ENCODE results near the gene WDR5. TPM values are rescaled to one million over a fixed set of nuclear protein-coding genes. Genes with fewer than 3 reads are reported as not detected.

The WDR5 gene
- total RNA-seq, 3 donors from 2014 or later: 16.0 to 17.7 (median 17.4) TPM

DNA sequence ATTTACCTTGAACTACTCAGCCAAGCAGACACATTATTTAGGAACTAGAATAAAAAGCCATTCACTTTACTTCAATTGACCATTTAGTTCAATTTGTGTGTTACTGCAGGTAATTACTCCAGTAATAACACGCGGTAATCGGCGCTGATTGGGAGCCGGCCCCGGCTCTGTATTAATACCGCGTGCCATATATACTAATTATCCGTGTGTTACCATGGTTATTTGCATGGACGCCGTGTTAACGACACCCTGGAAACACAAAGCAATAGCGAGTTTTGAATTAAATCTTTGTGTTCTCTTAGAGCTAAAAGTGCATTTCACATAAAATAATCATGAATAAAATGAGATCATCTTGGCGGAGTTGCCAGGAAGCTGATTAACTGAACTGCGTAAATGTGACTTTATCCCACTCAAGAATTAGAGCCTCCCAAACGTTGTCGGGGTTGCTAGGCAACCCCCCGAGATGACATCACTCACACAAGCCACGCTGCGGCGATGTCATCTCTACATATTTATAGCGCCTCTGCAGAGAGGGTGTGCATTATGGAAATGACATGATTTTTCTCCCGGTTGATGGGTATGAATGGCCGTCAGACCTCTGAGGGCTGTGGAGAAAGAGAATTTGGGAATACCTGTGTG lies 69.9 kb downstream of the WDR5 start:
- DNase-seq (ENCODE audit: low spot score in 2 of 2): no peak
- Histone ChIP-seq H3K4me3 (peak overlapping the region in 1 of 3 donors; percentile 5), H3K9me3 (peaks cover 0 to 20% of the 10 kb centered on the region in 2 donors), H3K27me3 (no peaks in the 10 kb centered on the region), H3K27ac (peak overlapping the region; percentile 55), H3K4me1 (peaks cover 3 to 8% of the 10 kb centered on the region in 2 donors), H3K36me3 (no peaks in the 10 kb centered on the region)
- intact Hi-C loops (cut with DNase I; ENCODE audit: low total_unique reads): no loop called here
- TF ChIP-seq POLR2A (IDR thresholded peaks at IDR 0.05) (no peak), POLR2AphosphoS5 (IDR thresholded peaks at IDR 0.05) (no peak)
- TF ChIP-seq, protein P1, sequence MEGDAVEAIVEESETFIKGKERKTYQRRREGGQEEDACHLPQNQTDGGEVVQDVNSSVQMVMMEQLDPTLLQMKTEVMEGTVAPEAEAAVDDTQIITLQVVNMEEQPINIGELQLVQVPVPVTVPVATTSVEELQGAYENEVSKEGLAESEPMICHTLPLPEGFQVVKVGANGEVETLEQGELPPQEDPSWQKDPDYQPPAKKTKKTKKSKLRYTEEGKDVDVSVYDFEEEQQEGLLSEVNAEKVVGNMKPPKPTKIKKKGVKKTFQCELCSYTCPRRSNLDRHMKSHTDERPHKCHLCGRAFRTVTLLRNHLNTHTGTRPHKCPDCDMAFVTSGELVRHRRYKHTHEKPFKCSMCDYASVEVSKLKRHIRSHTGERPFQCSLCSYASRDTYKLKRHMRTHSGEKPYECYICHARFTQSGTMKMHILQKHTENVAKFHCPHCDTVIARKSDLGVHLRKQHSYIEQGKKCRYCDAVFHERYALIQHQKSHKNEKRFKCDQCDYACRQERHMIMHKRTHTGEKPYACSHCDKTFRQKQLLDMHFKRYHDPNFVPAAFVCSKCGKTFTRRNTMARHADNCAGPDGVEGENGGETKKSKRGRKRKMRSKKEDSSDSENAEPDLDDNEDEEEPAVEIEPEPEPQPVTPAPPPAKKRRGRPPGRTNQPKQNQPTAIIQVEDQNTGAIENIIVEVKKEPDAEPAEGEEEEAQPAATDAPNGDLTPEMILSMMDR (IDR thresholded peaks at IDR 0.05): no peak

- no peaks in the 10 kb centered on the region for H3K36me3 ChIP-seq
- H3K4me3 ChIP-seq: no peak overlapping the region
- peaks cover 0 to 20% of the 10 kb centered on the region in 2 donors for H3K9me3 ChIP-seq
- no peaks in the 10 kb centered on the region for H3K27me3 ChIP-seq
- TF ChIP-seq POLR2A (IDR thresholded peaks at IDR 0.05) (no peak), POLR2AphosphoS5 (IDR thresholded peaks at IDR 0.05) (no peak)
- TF ChIP-seq, protein P1 (IDR thresholded peaks at IDR 0.05): no peak
- H3K4me1 ChIP-seq: peaks cover 8% of the 10 kb centered on the region in 2 donors
- intact Hi-C loops (cut with DNase I; ENCODE audit: low total_unique reads): no loop called here
- no peak for DNase-seq (ENCODE audit: low spot score in 2 of 2)
- H3K27ac ChIP-seq: peak overlapping the region; percentile 10 to 55
Measured at GRCh38 chr9:134206311-134207300, 70.7 kb downstream of the WDR5 start.

DNA sequence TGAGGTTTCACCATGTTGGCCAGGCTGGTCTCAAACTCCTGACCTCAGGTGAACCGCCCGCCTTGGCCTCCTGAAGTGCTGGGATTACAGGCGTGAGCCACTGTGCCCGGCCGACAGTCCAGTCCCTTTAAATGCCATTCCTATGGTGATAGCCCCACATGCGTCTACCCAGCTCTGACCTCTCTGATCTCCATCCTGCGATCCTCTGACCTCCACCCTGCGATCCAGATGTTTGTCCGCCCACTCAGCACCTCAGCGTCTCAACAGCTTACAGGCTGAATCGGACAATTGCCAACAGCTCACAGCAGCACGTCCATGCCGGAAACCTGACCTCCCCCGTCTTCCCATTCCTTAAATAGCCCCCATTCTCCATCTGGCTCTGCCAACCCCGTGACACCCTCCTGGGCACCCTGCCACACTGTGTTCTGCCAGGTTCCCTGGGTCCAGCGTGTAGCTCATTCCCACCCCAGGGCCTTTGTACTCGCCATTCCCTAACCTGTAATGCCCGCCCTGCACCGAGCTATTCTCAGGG lies 72.5 kb downstream of the WDR5 start:
- DNase-seq (ENCODE audit: low spot score in 2 of 2): peak in 1 of 2 donors; percentile 66
- Histone ChIP-seq H3K27me3 (no peaks in the 10 kb centered on the region), H3K27ac (peak overlapping the region in 1 of 2 donors; percentile 7), H3K9me3 (peaks cover 6 to 9% of the 10 kb centered on the region in 2 donors), H3K4me1 (peaks cover 8% of the 10 kb centered on the region in 2 donors), H3K4me3 (no peak overlapping the region), H3K36me3 (no peaks in the 10 kb centered on the region)
- TF ChIP-seq, protein P1 (IDR thresholded peaks at IDR 0.05): no peak
- TF ChIP-seq POLR2A (IDR thresholded peaks at IDR 0.05): no peak
- no peak for TF ChIP-seq POLR2AphosphoS5 (IDR thresholded peaks at IDR 0.05)
- intact Hi-C loops (cut with DNase I; ENCODE audit: low total_unique reads): no loop called here

DNA sequence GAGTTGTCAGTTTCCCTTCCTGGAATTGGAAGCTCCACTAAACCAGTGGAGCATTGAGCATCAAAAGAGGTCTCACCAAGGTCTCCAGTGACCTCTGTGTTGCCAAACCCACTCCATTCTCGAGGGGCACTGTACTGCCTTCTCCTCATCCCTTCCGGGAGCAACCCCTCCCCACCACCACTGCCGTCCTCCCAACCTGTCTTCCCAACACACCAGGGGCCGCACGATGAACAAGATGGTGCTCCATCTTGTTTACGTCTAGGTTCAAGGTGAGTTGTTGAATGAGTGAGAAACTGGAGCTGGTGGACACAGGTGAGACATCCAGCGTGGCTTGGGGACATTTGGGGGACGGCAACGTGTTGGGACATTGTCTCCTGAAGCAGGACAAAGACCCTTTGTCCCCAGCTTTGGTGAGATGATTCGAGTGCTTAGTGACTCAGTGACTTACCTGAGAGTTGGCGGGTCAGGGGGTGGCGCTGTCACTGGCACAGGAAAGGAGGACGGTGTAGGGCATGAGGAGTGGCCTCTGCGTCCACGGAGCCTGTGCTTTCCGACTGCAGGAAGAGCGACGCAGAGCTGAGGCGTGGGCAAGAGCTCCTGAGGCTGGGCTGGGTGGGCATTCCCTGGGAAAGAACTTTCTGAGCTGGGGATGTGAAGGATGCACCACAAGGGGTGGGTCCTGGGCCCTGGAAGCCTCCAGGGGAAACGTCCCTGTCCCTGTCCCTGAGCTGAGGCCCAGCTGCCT lies 73.3 kb downstream of the WDR5 start:
- TF ChIP-seq POLR2A (IDR thresholded peaks at IDR 0.05) (no peak), POLR2AphosphoS5 (IDR thresholded peaks at IDR 0.05) (no peak)
- TF ChIP-seq, protein P1 (IDR thresholded peaks at IDR 0.05): no peak
- Histone ChIP-seq H3K27ac (no peak overlapping the region), H3K36me3 (no peaks in the 10 kb centered on the region), H3K4me3 (no peak overlapping the region), H3K27me3 (no peaks in the 10 kb centered on the region), H3K4me1 (peaks cover 8% of the 10 kb centered on the region in 2 donors), H3K9me3 (peaks cover 3 to 6% of the 10 kb centered on the region in 2 donors)
- no peak for DNase-seq (ENCODE audit: low spot score in 2 of 2)
- intact Hi-C loops (cut with DNase I; ENCODE audit: low total_unique reads): no loop called here

Other genes starting within 250 kb of the WDR5 start
- gene VAV2, start 143.8 kb upstream of the WDR5 start, total RNA-seq: 1 to 10 TPM; 5.3 to 9.5 (median 8.8) TPM
- gene BRD3OS, start 110.6 kb upstream of the WDR5 start, total RNA-seq: 10 to 100 TPM; 11.1 to 14.4 (median 11.4) TPM
- gene BRD3, start 68.1 kb upstream of the WDR5 start, total RNA-seq: 10 to 100 TPM; 21.6 to 26.2 (median 24.6) TPM
- not detected for gene RNU6ATAC, start 28.5 kb downstream of the WDR5 start, total RNA-seq
- gene RXRA, start 190.4 kb downstream of the WDR5 start, total RNA-seq: 10 to 100 TPM; 31.0 to 63.0 (median 31.5) TPM

All from breast epithelium (tissue), 4 donors.